WTC11 (cell line): Measurements from ENCODE around the gene KITLG.

ENCODE experiments used
- CBFB ChIP-seq: sonication (generic); formaldehyde crosslinking; IDR thresholded peaks from 2 replicates; pipeline ENCODE4 v1.8.1; 2022; ENCODE audit warnings: mild to moderate bottlenecking, low read depth, missing genetic modification reagents
- CTCF ChIP-seq: fragments of 200-600 bp; IDR thresholded peaks from 2 replicates; pipeline ENCODE4 v1.8.0; 2022; ENCODE audit warnings: antibody characterized with exemption
- JUN ChIP-seq: sonication (generic); formaldehyde crosslinking; IDR thresholded peaks from 2 replicates; pipeline ENCODE4 v1.8.0; 2023; ENCODE audit warnings: mild to moderate bottlenecking, missing genetic modification reagents
- MAX ChIP-seq: sonication (generic); formaldehyde crosslinking; IDR thresholded peaks from 2 replicates; pipeline ENCODE4 v1.8.0; 2022; ENCODE audit warnings: mild to moderate bottlenecking, missing genetic modification reagents
- NFYB ChIP-seq: sonication (generic); formaldehyde crosslinking; conservative IDR thresholded peaks from 2 replicates; pipeline ENCODE4 v1.8.0; 2022; ENCODE audit warnings: low read depth, missing genetic modification reagents
- RELA ChIP-seq: sonication (generic); formaldehyde crosslinking; IDR thresholded peaks from 2 replicates; pipeline ENCODE4 v1.8.1; 2022; ENCODE audit warnings: missing genetic modification reagents, mild to moderate bottlenecking, borderline replicate concordance
- TCF7 ChIP-seq: sonication (generic); formaldehyde crosslinking; IDR thresholded peaks from 2 replicates; pipeline ENCODE4 v1.8.0; 2022; ENCODE audit warnings: mild to moderate bottlenecking, low read depth, missing genetic modification reagents, moderate library complexity
- ZNF138 ChIP-seq: sonication (generic); formaldehyde crosslinking; conservative IDR thresholded peaks from 2 replicates; pipeline ENCODE4 v1.8.1; 2022; ENCODE audit warnings: mild to moderate bottlenecking, moderate library complexity, missing genetic modification reagents
- ZNF317 ChIP-seq: sonication (generic); formaldehyde crosslinking; IDR thresholded peaks from 2 replicates; pipeline ENCODE4 v1.8.1; 2023; ENCODE audit warnings: low read depth, mild to moderate bottlenecking, moderate library complexity, missing genetic modification reagents, borderline replicate concordance
- ZNF423 ChIP-seq: fragments of 250-450 bp; sonication (Bioruptor Pico); IDR thresholded peaks from 2 replicates; pipeline ENCODE4 v2.1.2; 2022; ENCODE audit warnings: mild to moderate bottlenecking, moderate library complexity
- ZSCAN18 ChIP-seq: fragments of 250-450 bp; sonication (Bioruptor Pico); IDR thresholded peaks from 2 replicates; pipeline ENCODE4 v2.1.2; 2022; ENCODE audit warnings: mild to moderate bottlenecking, moderate library complexity
- TF ChIP-seq, protein P1 (sequence below): sonication (generic); formaldehyde crosslinking; IDR thresholded peaks from 2 replicates; pipeline ENCODE4 v1.8.1; 2023; ENCODE audit warnings: mild to moderate bottlenecking, missing genetic modification reagents
- TF ChIP-seq, protein P2 (sequence below): sonication (generic); formaldehyde crosslinking; IDR thresholded peaks from 2 replicates; pipeline ENCODE4 v1.8.1; 2023; ENCODE audit warnings: mild to moderate bottlenecking, missing genetic modification reagents, moderate library complexity

GRCh38 chr12:88553941-88554658 lies 26.2 kb downstream of the KITLG start:
- TF ChIP-seq CTCF (no peak), ZNF138 (no peak), JUN (CRISPR knock-in tag) (no peak), MAX (CRISPR knock-in tag) (no peak), TCF7 (CRISPR knock-in tag) (no peak), CBFB (no peak), NFYB (CRISPR knock-in tag) (no peak), ZNF317 (CRISPR knock-in tag) (no peak), RELA (no peak), ZSCAN18 (CRISPR knock-in tag) (no peak), ZNF423 (CRISPR knock-in tag) (no peak)
- TF ChIP-seq, protein P1, sequence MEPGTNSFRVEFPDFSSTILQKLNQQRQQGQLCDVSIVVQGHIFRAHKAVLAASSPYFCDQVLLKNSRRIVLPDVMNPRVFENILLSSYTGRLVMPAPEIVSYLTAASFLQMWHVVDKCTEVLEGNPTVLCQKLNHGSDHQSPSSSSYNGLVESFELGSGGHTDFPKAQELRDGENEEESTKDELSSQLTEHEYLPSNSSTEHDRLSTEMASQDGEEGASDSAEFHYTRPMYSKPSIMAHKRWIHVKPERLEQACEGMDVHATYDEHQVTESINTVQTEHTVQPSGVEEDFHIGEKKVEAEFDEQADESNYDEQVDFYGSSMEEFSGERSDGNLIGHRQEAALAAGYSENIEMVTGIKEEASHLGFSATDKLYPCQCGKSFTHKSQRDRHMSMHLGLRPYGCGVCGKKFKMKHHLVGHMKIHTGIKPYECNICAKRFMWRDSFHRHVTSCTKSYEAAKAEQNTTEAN (CRISPR knock-in tag): no peak
- TF ChIP-seq, protein P2, sequence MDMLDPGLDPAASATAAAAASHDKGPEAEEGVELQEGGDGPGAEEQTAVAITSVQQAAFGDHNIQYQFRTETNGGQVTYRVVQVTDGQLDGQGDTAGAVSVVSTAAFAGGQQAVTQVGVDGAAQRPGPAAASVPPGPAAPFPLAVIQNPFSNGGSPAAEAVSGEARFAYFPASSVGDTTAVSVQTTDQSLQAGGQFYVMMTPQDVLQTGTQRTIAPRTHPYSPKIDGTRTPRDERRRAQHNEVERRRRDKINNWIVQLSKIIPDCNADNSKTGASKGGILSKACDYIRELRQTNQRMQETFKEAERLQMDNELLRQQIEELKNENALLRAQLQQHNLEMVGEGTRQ (CRISPR knock-in tag): no peak
